Skin epidermis (tissue), 12 donors: ENCODE data around the gene SLC38A10.

ENCODE experiments used
- H3K27ac ChIP-seq, 21 experiments: fragments of 200-600 bp; sonication (generic) in 11 of 21; one replicate each; pipeline ENCODE4 v1.5.0; 2020; ENCODE audit warnings: mild to moderate bottlenecking in 3 of 21, inconsistent platforms in 2 of 21, moderate library complexity in 2 of 21
- H3K4me3 ChIP-seq, 7 experiments: fragments of 200-600 bp; sonication (generic) in 2 of 7; one replicate each; pipeline ENCODE4 v1.5.0; 2020; ENCODE audit warnings: inconsistent platforms in 2 of 7, mild to moderate bottlenecking in 2 of 7, moderate library complexity in 1 of 7

Gene SLC38A10

DNA sequence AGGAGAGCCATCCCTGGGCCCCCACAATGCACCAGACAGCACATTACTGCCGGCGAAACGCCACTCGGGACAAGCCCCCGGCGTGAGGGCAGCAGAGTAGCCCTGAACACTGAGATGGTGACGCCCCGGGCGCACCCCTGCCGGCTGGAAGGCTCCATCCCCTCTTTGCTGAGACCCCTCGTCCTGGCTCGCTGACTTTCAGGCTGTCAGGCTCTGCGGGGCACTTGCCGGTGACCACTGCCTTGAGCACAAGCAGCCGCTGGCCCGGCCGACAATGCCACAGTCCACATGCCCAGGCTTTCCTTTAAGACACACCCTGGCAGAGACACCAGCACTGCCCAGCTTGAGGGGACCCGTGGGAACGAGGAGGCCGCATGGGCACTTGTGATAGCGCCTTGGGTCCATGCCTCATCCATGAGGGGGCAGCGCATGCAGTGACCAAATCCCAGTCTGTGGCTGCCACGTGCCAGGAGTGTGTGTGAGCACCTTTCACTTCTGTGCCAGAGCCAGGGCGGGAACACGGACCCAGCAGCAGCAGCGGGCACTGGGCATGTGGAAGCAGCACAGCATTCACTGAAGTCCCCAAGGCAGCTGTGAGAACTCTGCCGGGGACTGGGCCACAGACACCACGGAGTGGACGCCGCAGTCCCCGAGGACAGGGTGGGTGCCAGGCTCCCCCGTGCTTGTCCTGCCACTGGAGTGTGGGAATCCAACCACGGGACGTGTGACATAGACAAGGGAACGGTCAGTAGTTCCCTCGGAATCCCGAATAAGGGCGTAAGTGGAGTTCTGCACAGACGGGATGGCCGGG is 31.5 kb downstream of the SLC38A10 start:
- no peak overlapping the region for H3K4me3 ChIP-seq

GRCh38 chr17:81261582-81262336 is 33.3 kb downstream of the SLC38A10 start:
- Histone ChIP-seq H3K4me3 (no peak overlapping the region), H3K27ac (no peak overlapping the region)

More for the DNA sequence above, 31.5 kb downstream of the SLC38A10 start:
- H3K27ac ChIP-seq = no peak overlapping the region

GRCh38 chr17:81261096-81261495 is 34.0 kb downstream of the SLC38A10 start:
- H3K27ac ChIP-seq = no peak overlapping the region
- H3K4me3 ChIP-seq = no peak overlapping the region

DNA sequence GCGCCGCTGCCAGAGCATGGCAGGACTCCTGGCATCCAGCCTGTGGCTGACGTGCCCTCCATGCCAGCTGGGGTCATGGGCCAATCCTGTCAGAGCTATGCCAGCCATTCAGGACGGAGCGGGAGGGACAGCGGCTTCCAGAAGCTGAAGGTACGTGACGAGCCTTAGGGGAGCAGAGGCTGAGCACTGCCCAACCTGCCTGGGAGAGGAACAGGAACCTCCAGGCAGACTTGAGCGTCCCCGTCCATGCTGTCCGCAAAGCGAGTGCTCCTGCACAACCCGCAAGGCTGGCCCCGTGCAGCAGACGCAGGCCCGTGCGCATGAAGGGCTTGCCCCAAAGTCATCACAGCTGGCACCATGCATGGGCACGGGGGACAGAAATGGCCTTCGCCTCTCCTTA is 34.5 kb downstream of the SLC38A10 start:
- H3K4me3 ChIP-seq = no peak overlapping the region
- no peak overlapping the region for H3K27ac ChIP-seq

- no peak overlapping the region for H3K27ac ChIP-seq
- no peak overlapping the region for H3K4me3 ChIP-seq
Measured at GRCh38 chr17:81260171-81260570, 34.9 kb downstream of the SLC38A10 start.

- H3K4me3 ChIP-seq = no peak overlapping the region
- H3K27ac ChIP-seq = no peak overlapping the region
Measured at GRCh38 chr17:81259058-81259605, 36.0 kb downstream of the SLC38A10 start.

- H3K27ac ChIP-seq = no peak overlapping the region
- no peak overlapping the region for H3K4me3 ChIP-seq
Measured at GRCh38 chr17:81258292-81258691, 36.8 kb downstream of the SLC38A10 start.

DNA sequence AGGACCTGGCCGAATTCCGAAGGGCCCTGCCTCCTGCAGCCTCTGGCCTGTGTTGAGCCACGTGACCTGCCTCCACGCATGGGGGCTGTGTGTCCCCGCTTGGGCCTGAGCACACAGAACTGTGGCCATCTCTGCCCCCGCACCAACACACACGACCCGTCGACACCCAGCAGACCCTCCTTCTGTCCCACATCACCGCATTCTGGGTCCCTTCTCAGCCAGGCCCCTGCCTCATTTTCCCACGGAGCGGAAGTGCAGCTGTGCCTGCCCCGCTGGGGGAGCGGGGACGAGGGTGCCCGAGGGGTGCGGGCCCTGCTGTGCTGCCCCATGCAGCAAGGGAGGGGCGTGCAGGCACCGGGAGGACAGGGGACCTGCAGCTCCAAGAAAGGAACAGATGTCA is 37.6 kb downstream of the SLC38A10 start:
- no peak overlapping the region for H3K4me3 ChIP-seq
- H3K27ac ChIP-seq = no peak overlapping the region

DNA sequence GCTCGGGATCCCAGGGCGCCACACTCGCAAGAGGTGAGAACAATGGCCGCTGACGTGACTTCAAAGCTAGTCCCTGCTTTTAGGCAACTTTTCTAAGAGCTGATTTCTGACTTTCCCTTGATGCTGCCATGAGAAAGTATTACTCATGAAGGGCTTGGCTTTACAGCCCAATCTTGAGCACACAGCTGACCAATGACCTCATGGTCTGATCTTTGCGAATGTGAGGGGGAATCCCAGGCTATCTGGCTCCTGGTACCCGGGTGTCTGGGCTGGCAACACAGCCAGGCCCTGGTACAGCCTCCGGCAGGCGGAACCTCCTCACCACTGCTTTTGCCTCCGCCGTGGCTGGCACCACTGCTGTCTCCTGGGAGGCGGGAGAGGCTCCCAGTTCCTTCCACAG is 38.5 kb downstream of the SLC38A10 start:
- H3K4me3 ChIP-seq = no peak overlapping the region

DNA sequence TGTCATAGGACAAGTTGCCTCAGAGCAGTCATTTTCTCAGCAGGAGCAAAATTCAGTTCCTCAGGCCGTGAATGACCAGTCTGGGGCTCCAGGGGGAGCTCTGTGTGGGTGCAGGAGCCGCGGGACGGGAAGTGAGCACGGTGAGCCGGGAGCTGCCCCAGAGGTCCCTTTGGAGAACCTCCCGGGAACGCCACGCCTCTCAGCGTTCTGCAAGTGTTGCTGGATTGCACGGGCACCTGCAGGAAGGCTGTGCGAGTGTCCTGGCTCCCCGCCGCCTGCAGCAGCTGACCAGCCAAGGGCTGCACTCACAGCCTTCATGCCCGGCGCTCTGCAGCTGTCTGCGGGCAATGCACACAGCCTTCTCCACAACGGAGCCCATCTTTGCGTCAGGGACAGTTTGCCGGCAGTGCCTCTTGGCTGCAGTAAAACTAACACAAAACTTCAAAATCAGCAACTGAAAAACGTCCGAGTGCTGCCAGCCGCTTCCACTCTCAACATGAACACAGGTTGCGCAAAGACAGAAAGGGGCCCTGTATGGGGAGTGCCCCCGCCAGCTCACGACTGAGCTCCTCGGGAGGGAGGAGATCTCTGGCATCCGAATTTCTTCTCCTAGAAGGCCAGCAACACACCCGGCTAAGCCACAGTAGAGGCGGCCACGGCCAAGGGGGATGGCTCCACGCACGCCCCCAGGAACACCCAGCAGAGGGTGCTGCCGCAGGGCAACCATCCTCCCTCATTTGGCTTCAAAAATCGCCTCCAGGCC is 40.0 kb downstream of the SLC38A10 start:
- peak overlapping the region in 1 of 21 experiments; percentile 21 for H3K27ac ChIP-seq
- H3K4me3 ChIP-seq = no peak overlapping the region

More for the DNA sequence above, 38.5 kb downstream of the SLC38A10 start:
- peak overlapping the region in 1 of 21 experiments; percentile 22 for H3K27ac ChIP-seq

DNA sequence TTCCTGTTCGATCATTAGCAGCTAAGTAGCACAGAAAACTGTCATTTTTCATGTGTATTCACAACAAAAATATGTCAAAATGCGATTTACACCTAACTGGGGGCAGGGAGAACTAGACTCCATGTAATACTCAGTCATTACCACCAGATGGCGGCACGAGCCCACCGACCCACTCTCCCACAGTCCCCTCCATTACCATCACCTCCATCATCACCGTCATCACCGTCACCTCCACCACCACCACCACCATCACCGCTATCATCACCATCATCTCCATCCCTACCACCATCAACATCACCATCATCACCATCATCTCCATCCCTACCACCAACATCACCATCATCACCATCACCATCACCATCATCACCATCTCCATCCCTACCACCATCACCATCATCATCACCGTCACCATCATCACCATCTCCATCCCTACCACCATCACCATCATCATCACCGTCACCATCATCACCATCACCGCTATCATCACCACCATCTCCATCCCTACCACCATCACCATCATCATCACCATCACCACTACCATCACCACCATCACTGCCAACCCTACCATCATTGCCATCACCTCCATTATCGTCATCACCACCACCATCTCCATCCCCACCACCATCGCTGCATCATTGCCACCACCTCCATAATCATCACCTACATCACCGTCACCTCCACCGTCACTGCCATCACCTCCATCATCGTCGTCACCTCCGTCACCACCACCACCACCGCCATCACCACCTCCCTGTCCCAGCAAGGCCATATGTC is 41.6 kb downstream of the SLC38A10 start:
- Histone ChIP-seq H3K27ac (no peak overlapping the region), H3K4me3 (no peak overlapping the region)

DNA sequence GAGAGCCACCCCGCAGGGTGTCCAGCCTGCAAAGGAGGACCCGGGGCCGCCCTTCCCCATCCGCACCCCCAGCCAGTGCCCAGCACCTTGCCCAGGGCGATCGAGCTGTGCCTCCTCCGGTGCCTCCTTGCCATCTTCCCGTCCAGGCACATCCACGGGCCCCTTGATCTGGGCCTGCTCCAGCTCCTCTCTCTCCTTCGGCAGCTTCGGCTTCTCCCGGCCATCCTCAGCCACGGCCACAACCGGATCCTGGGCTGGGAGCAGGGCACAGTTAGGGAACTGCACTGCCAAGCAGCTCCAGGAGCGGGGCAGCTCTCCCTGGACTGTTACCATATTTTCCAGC is 42.1 kb downstream of the SLC38A10 start:
- no peak overlapping the region for H3K27ac ChIP-seq

GRCh38 chr17:81252326-81252986 is 42.7 kb downstream of the SLC38A10 start:
- H3K4me3 ChIP-seq = no peak overlapping the region
- H3K27ac ChIP-seq = no peak overlapping the region

More for the DNA sequence above, 42.1 kb downstream of the SLC38A10 start:
- H3K4me3 ChIP-seq = no peak overlapping the region

- Histone ChIP-seq H3K27ac (no peak overlapping the region), H3K4me3 (no peak overlapping the region)
Measured at GRCh38 chr17:81251709-81252301, 43.3 kb downstream of the SLC38A10 start.

DNA sequence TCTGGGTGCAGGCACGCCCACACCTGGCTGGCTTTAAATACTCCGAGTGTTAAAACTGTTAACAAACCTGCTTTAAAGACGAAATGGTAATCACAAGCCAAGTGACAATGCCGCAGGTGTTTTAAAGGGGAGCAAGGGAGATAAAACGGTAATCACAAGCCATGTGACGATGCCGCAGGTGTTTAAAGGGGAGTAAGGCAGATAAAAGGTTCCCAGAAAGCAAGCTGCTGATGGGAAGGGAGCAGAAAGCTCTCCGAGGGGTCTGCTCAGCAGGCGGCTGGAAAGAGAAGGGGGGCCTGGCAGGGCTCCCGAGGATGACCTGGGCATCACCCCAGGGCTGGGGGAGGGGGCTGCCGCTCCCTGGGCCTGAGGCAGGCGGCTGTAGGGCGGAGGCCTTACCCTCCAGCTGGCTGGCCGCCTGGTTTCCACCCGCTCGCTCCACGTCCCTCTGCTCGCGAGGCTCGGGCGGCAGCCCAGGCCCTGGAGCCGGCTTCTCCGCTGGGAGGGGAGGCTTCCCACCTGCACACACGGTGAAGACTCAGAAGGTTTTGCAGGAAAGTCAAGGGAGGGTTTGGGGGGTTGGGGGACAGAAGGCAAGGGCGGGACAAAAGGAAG is 43.9 kb downstream of the SLC38A10 start:
- Histone ChIP-seq H3K4me3 (no peak overlapping the region), H3K27ac (peak overlapping the region in 1 of 21 experiments; percentile 21)

DNA sequence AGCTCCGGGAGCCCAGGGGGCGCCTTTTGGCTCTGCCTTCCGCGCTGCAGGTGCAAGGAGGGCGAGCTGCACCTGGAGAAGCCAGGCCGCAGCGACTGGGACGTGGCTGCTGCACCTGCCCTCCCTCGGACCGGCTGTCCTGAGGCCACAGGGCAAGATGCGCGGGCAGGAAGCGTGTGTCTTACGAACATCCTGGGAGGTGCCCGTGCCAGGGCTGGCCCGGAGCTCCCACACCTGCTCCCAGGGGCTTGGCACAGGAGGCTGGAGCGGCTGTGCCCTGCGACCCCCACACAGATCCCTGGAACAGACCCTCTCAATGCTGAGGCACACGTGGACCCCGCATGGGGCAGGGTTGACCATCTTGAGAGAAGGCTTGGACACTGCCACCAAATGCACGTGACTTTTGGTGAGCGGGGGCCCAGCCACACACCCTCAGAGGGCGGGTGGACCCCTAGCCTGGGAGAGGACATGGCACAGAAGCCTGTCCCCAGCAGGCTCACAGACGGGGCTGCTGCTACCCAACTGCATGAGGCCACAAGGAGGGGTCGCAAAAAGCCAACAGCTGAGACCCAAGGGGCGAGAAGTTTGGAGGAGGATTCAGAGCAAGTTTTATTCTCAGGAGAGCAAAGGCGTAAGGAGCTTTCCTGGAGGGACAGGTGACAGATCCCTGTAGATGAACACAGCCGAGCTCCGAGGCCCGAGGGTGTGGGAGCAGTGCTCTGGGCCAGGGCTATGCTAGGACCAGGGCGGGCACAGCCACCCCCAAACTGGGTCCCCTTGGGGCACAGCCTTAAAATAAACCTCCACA is 44.6 kb downstream of the SLC38A10 start:
- Histone ChIP-seq H3K4me3 (no peak overlapping the region), H3K27ac (no peak overlapping the region)
